Sigmoid colon (tissue), 4 donors: ENCODE data around the gene MBNL1.

ENCODE experiments used
- EP300 ChIP-seq, 4 donors: sonication (generic); formaldehyde crosslinking; IDR thresholded peaks; one replicate each; pipeline ENCODE4 v1.6.1; 2017; ENCODE audit warnings: antibody characterized with exemption in 4 of 4
- POLR2A ChIP-seq, 2 donors: fragments of 450-650 bp; IDR thresholded peaks; one replicate each; pipeline ENCODE4 v1.6.1; 2016; ENCODE audit warnings: antibody characterized with exemption in 2 of 2, mild to moderate bottlenecking in 2 of 2, moderate library complexity in 2 of 2
- POLR2AphosphoS5 ChIP-seq, 4 donors: sonication (generic); formaldehyde crosslinking; IDR thresholded peaks; one replicate each; pipeline ENCODE4 v1.6.1; 2017; ENCODE audit warnings: antibody characterized with exemption in 4 of 4
- TF ChIP-seq, protein P1 (sequence below), 4 experiments: fragments of 450-650 bp in 3 of 4; fragments of 200-600 bp in 1 of 4; IDR thresholded peaks; one replicate each; pipeline ENCODE4 v1.5.1; 2016 to 2019; ENCODE audit warnings: antibody characterized with exemption in 4 of 4, mild to moderate bottlenecking in 3 of 4, moderate library complexity in 2 of 4

DNA sequence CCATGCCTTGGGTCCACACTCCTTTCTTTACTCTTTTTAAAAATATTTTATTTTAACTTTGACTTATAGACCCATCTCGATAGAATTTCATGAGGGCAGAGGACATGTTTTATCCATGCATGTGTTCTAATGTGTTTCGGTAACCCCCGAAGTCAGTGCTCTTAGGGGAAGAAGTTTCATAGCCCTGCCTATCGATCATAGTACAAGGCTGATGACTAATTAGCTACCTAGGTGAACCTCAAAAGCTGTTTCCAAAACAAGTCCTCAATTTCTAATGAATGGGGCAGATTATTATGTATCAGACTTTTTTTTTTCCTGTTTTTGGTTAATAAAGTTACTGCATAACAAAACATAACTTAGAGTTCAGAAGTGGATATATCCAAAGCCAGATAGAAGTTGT lies 82.0 kb downstream of the MBNL1 start:
- TF ChIP-seq, protein P1, sequence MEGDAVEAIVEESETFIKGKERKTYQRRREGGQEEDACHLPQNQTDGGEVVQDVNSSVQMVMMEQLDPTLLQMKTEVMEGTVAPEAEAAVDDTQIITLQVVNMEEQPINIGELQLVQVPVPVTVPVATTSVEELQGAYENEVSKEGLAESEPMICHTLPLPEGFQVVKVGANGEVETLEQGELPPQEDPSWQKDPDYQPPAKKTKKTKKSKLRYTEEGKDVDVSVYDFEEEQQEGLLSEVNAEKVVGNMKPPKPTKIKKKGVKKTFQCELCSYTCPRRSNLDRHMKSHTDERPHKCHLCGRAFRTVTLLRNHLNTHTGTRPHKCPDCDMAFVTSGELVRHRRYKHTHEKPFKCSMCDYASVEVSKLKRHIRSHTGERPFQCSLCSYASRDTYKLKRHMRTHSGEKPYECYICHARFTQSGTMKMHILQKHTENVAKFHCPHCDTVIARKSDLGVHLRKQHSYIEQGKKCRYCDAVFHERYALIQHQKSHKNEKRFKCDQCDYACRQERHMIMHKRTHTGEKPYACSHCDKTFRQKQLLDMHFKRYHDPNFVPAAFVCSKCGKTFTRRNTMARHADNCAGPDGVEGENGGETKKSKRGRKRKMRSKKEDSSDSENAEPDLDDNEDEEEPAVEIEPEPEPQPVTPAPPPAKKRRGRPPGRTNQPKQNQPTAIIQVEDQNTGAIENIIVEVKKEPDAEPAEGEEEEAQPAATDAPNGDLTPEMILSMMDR (IDR thresholded peaks at IDR 0.05), result no peak
- no peak for TF ChIP-seq POLR2A (IDR thresholded peaks at IDR 0.05)
- TF ChIP-seq EP300 (IDR thresholded peaks at IDR 0.05), result no peak
- TF ChIP-seq POLR2AphosphoS5 (IDR thresholded peaks at IDR 0.05), result no peak
